HepG2 (cell line): ENCODE data around the gene DMAC2L. TPM values are rescaled to one million over a fixed set of nuclear protein-coding genes. Genes with fewer than 3 reads are reported as not detected.

Experiments
- ATAC-seq: fragments of 200-7000 bp; cut with Tn5 transposase; 3 replicates; pipeline ENCODE4 v1.9.1; 2020; ENCODE audit warnings: mild to moderate bottlenecking, moderate library complexity
- BruUV-seq: library from RNA; stranded (reverse); fragments of 400-500 nt; replicated peaks from 2 replicates; lab custom pipeline; 2021; lab: Mats Ljungman, UMichigan
- CTCF ChIA-PET: fragments of 300-600 bp; formaldehyde crosslinking; extraction: SDS; loops from one replicate; lab custom pipeline; 2021; ENCODE audit warnings: low total read pairs, inconsistent platforms, low intra/inter-chr PET ratio; lab: Yijun Ruan, JAX
- POLR2A ChIA-PET: fragments of 350-600 bp; sonication (Branson Sonifier 250); formaldehyde crosslinking; loops from one replicate; lab custom pipeline; 2020; ENCODE audit warnings: antibody characterized with exemption, inconsistent platforms; lab: Yijun Ruan, JAX
- DNase-seq: peaks from one replicate; pipeline ENCODE4 v3.0.0-alpha.2; 2015; ENCODE audit warnings: low spot score
- FAIRE-seq: peaks from 3 replicates; lab custom pipeline; 2011; peaks lifted over from hg19 to GRCh38; lab: Jason Lieb, UNC
- H2AFZ ChIP-seq: one replicate; pipeline ENCODE4 v1.6.1; 2011; ENCODE audit warnings: low read length, inconsistent platforms
- H3K27ac ChIP-seq: fragments of 300-600 bp; 3 replicates; pipeline ENCODE4 v1.8.0; 2011; ENCODE audit warnings: mixed run types, mild to moderate bottlenecking, mixed read lengths, low read length, inconsistent platforms; ENCODE audit not compliant: insufficient read depth; ENCODE audit errors: extremely low read length
- H3K27me3 ChIP-seq, 2 experiments: fragments of 200-600 bp in 1 of 2; 2 replicates in 1 of 2; 3 replicates in 1 of 2; pipeline versions ENCODE4 v1.6.0 to v1.8.0; 2011; ENCODE audit warnings: low read length in 2 of 2, mild to moderate bottlenecking in 2 of 2, moderate library complexity in 2 of 2, inconsistent platforms in 1 of 2; ENCODE audit not compliant: insufficient read depth in 2 of 2, control insufficient read depth in 1 of 2
- H3K36me3 ChIP-seq, 2 experiments: fragments of 200-600 bp in 1 of 2; replicated peaks in 1 of 2; 2 replicates in 1 of 2; 3 replicates in 1 of 2; pipeline versions ENCODE4 v1.5.1 to v1.8.0; 2011; ENCODE audit warnings: low read length in 2 of 2, inconsistent platforms in 1 of 2; ENCODE audit not compliant: insufficient read depth in 2 of 2, control insufficient read depth in 1 of 2
- H3K4me1 ChIP-seq: 2 replicates; pipeline ENCODE4 v1.5.1; 2012; ENCODE audit warnings: low read length, inconsistent platforms; ENCODE audit not compliant: insufficient read depth
- H3K4me2 ChIP-seq: 2 replicates; pipeline ENCODE4 v1.6.0; 2011; ENCODE audit warnings: low read depth, low read length, inconsistent platforms
- H3K4me3 ChIP-seq, 3 experiments: fragments of 200-600 bp in 1 of 3; sonication (generic), shearing (Covaris generic) in 1 of 3; replicated peaks in 1 of 3; 2 replicates each; pipeline ENCODE4 v1.5.1; 2011 to 2016; ENCODE audit warnings: low read length in 3 of 3, inconsistent platforms in 2 of 3, low read depth in 2 of 3, mild to moderate bottlenecking in 2 of 3, control low read depth in 1 of 3, mixed read lengths in 1 of 3; ENCODE audit not compliant: insufficient read depth in 1 of 3
- H3K79me2 ChIP-seq: one replicate; pipeline ENCODE4 v1.6.1; 2011; ENCODE audit warnings: low read length, inconsistent platforms; ENCODE audit not compliant: insufficient read depth
- H3K9ac ChIP-seq: 2 replicates; pipeline ENCODE4 v1.6.0; 2011; ENCODE audit warnings: mild to moderate bottlenecking, low read depth, low read length, inconsistent platforms; ENCODE audit not compliant: insufficient read depth
- H3K9me3 ChIP-seq: 2 replicates; pipeline ENCODE4 v1.5.1; 2012; ENCODE audit warnings: mild to moderate bottlenecking, low read length
- H4K20me1 ChIP-seq: 2 replicates; pipeline ENCODE4 v1.6.0; 2011; ENCODE audit warnings: inconsistent platforms, mild to moderate bottlenecking, low read length, moderate library complexity; ENCODE audit not compliant: insufficient read depth
- CHCHD3 ChIP-seq: sonication (generic); formaldehyde crosslinking; IDR thresholded peaks from 2 replicates; pipeline ENCODE4 v1.8.0; 2022; ENCODE audit warnings: mild to moderate bottlenecking, missing genetic modification reagents, moderate library complexity
- FIP1L1 ChIP-seq: fragments of 200-400 bp; formaldehyde crosslinking; IDR thresholded peaks from 2 replicates; pipeline ENCODE4 v1.6.1; 2018; ENCODE audit warnings: low read depth, mild to moderate bottlenecking, low read length, moderate library complexity, borderline replicate concordance; ENCODE audit not compliant: insufficient read depth
- HOXA9 ChIP-seq: sonication (generic); formaldehyde crosslinking; IDR thresholded peaks from 2 replicates; pipeline ENCODE4 v1.8.1; 2022; ENCODE audit warnings: missing genetic modification reagents, mild to moderate bottlenecking, moderate library complexity, borderline replicate concordance
- ZNF317 ChIP-seq: sonication (generic); formaldehyde crosslinking; IDR thresholded peaks from 2 replicates; pipeline ENCODE4 v1.5.0; 2020; ENCODE audit warnings: mild to moderate bottlenecking, missing genetic modification reagents
- ZNF547 ChIP-seq: sonication (generic); formaldehyde crosslinking; IDR thresholded peaks from 2 replicates; pipeline ENCODE4 v1.5.1; 2020; ENCODE audit warnings: mild to moderate bottlenecking, missing genetic modification reagents
- WGBS: methylation state at CpG from one replicate; pipeline ENCODE4 v1.1.6; 2017; ENCODE audit warnings: low lambda C conversion rate; 5-methylcytosine and 5-hydroxymethylcytosine counted together
- in situ Hi-C: cut with HindIII; loops from 2 replicates; pipeline ENCODE4 v1.10.0; 2017; ENCODE audit warnings: low pct_unique_long_range_greater_than_20kb; ENCODE audit not compliant: extremely low pct_ligation_motif_present
- intact Hi-C: fragments of 100-400 bp; cut with micrococcal nuclease; formaldehyde crosslinking; loops from one replicate; pipeline ENCODE4 v1.10.0; 2022; ENCODE audit not compliant: unreplicated experiment
- polyA plus RNA-seq, 8 experiments: library from polyadenylated mRNA; depleted of rRNA in 3 of 8; stranded (reverse) in 7 of 8; unstranded in 1 of 8; fragments of >200 nt; fragmentation: Illumina TruSeq in 4 of 8; extraction: Trizol in 4 of 8; gene quantifications; 2 replicates each; pipeline versions ENCODE4 v1.2.1 to v1.2.3, GENCODE V29; 2011 to 2016; ENCODE audit warnings: low read depth in 4 of 8, missing spikeins in 1 of 8, mixed read lengths in 1 of 8; ENCODE audit not compliant: insufficient read depth in 1 of 8
- total RNA-seq, 5 experiments: library from RNA; depleted of rRNA; stranded (reverse); fragments of >200 nt; fragmentation: Illumina TruSeq; extraction: Trizol; gene quantifications; 2 replicates each; pipeline ENCODE4 v1.2.3, GENCODE V29; 2016; ENCODE audit warnings: low read depth in 1 of 5
- TF ChIP-seq, protein P1 (sequence below): IDR thresholded peaks from 2 replicates; pipeline ENCODE4 v1.6.1; 2016
- TF ChIP-seq, protein P2 (sequence below): sonication (generic); formaldehyde crosslinking; IDR thresholded peaks from 2 replicates; pipeline ENCODE4 v1.8.0; 2022; ENCODE audit warnings: missing genetic modification reagents, low read depth, mild to moderate bottlenecking, borderline replicate concordance

DMAC2L gene
- total and polyA plus RNA-seq, 2 of the 13 experiments (the other 11 are each of a cell fraction or from before 2014, with no cell fraction given), result 19.4 to 23.2 TPM

DNA sequence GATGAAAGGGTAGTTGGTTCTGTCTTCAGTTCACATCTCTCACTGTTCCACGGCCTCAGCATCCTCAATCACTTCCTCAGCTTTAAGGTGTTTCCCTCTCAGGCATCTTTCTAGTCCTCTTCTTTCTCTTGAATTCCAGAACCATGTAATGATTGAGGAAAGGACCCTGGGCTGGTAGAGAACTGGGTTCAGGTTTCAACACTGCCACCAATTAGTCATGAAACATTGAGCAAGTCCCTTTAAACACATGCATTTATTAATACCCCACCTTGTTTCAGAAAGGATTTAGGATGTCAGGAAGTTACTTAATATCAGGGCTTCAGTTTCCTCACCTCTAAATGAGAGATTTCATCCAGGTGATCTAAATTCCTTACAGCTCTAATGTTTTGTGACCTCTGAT is 7.2 kb downstream of the DMAC2L start:
- 91% methylated on average over 1 of the region's 1 CpG for WGBS
- no peak overlapping the region for H2AFZ ChIP-seq
- H4K20me1 ChIP-seq, result 0 out of 2 replicates have a peak, but pooled peaks cover 5% of the 10 kb centered on the region
- no peak for FAIRE-seq
- in situ Hi-C loops, result no loop called here
- peaks cover 0 to 15% of the 10 kb centered on the region in 2 experiments; a peak in 3 of 5 replicates for H3K36me3 ChIP-seq
- no TSS peak for BruUV-seq
- no peak for DNase-seq
- TF ChIP-seq FIP1L1 (no peak), ZNF547 (CRISPR knock-in tag) (no peak), ZNF317 (CRISPR knock-in tag) (no peak), CHCHD3 (CRISPR knock-in tag) (no peak), HOXA9 (no peak)
- TF ChIP-seq, protein P1, sequence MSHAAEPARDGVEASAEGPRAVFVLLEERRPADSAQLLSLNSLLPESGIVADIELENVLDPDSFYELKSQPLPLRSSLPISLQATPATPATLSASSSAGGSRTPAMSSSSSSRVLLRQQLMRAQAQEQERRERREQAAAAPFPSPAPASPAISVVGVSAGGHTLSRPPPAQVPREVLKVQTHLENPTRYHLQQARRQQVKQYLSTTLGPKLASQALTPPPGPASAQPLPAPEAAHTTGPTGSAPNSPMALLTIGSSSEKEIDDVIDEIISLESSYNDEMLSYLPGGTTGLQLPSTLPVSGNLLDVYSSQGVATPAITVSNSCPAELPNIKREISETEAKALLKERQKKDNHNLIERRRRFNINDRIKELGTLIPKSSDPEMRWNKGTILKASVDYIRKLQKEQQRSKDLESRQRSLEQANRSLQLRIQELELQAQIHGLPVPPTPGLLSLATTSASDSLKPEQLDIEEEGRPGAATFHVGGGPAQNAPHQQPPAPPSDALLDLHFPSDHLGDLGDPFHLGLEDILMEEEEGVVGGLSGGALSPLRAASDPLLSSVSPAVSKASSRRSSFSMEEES (CRISPR knock-in tag), result no peak
- TF ChIP-seq, protein P2, sequence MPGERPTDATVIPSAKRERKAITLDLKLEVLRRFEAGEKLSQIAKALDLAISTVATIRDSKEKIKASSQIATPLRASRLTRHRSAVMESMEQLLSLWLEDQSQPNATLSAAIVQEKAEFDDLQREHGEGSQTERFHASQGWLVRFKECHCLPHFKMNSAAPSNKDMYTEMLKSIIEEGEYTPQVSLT (CRISPR knock-in tag), result no peak
- intact Hi-C loops, result no loop called here
- CTCF ChIA-PET, result no interaction called here
- H3K4me3 ChIP-seq, result no peak overlapping the region
- POLR2A ChIA-PET, result no interaction called here
- ATAC-seq, result no peak
- H3K27me3 ChIP-seq, result no peaks in the 10 kb centered on the region
- H3K4me1 ChIP-seq, result peaks cover 10% of the 10 kb centered on the region
- no peak overlapping the region for H3K4me2 ChIP-seq
- no peak overlapping the region for H3K9ac ChIP-seq
- H3K79me2 ChIP-seq, result peaks cover 18% of the 10 kb centered on the region
- H3K27ac ChIP-seq, result no peak overlapping the region
- H3K9me3 ChIP-seq, result no peaks in the 10 kb centered on the region
